ENCODE data around the gene TPCN2. TPM values are rescaled to one million over a fixed set of nuclear protein-coding genes. Genes with fewer than 3 reads are reported as not detected.

Gene TPCN2
- total and polyA plus RNA-seq, 9 of the 15 experiments (the other 6 are each of a cell fraction or from before 2014, with no cell fraction given): 0.66 to 10.2 (median 4.6) TPM

DNA sequence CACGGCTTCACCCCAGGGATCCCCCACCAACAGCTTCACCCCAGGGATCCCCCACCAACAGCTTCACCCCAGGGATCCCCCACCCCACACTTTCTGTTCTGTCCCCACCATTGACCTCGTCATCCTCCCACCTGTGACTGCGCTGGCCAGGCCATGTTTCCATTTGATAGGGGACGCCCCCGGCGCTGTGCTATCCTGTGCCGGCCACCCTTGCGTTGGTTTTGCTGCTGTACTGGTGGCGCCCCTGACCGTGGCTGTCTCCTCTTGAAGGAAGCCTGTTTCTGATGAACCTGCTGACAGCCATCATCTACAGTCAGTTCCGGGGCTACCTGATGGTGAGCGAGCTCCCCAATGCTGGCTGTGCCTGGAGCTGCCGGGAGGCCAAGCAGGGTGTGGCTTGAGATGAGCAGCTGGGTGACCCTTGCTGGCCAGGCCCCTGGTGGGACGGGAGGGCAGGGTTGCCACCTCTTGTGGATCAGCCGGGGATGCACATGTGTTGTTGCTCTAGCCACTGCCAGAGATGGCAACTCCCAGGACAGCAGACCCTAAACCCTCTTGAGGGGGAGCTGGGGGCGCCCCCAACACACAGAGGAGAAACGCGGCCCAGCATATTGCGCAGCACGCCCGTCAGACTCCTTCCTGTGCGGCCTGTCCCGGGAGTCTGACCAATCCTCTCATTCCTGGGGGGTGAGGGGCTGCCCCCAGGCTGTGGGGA is 22.5 kb downstream of the TPCN2 start:
- no TSS peak for BruUV-seq (replicated peaks)
- Histone ChIP-seq H3K9ac (ENCODE audit: insufficient read depth in 1 of 2, low read depth in 2 of 2, low read length in 2 of 2) (no peak overlapping the region), H3K4me2 (ENCODE audit: insufficient read depth, low read length) (no peak overlapping the region), H3K36me3 (ENCODE audit: control insufficient read depth, insufficient read depth, low read length) (no peaks in the 10 kb centered on the region), H2AFZ (ENCODE audit: low read depth, low read length) (no peak overlapping the region), H3K27ac (ENCODE audit: extremely low read depth, low read depth, low read length) (no peak overlapping the region), H3K4me3 (no peak overlapping the region), H4K20me1 (replicated peaks; ENCODE audit: control insufficient read depth, insufficient read depth, low read length) (peaks cover 25% of the 10 kb centered on the region), H3K27me3 (ENCODE audit: control insufficient read depth in 2 of 2, insufficient read depth in 2 of 2, low read length in 2 of 2) (no peaks in the 10 kb centered on the region), H3K9me3 (replicated peaks; ENCODE audit: control insufficient read depth, insufficient read depth, low read depth, low read length) (no peaks in the 10 kb centered on the region), H3K79me2 (ENCODE audit: control insufficient read depth, insufficient read depth, low read length) (no peaks in the 10 kb centered on the region), H3K4me1 (replicated peaks in 1 of 2; ENCODE audit: control insufficient read depth in 2 of 2, insufficient read depth in 2 of 2, low read length in 2 of 2) (peaks cover 28 to 63% of the 10 kb centered on the region in 2 experiments; a peak in 4 of 5 replicates), H3K9me1 (ENCODE audit: control insufficient read depth, insufficient read depth, low read length) (peaks cover 3% of the 10 kb centered on the region)
- in situ Hi-C loops (cut with MboI): no loop called here
- ChIA-PET POLR2A (no interaction called here), CTCF (ENCODE audit: low intra/inter-chr PET ratio) (no interaction called here)
- ATAC-seq (no peak), FAIRE-seq (no peak), DNase-seq (ENCODE audit: extremely low read depth in 1 of 4, low spot score in 3 of 4) (no peak)
- intact Hi-C loops (cut with micrococcal nuclease): no loop called here
- WGBS (ENCODE audit: insufficient coverage, low coverage, missing lambda C conversion rate): 86% methylated on average over 16 of the region's 23 CpGs
- TF ChIP-seq, protein P1, sequence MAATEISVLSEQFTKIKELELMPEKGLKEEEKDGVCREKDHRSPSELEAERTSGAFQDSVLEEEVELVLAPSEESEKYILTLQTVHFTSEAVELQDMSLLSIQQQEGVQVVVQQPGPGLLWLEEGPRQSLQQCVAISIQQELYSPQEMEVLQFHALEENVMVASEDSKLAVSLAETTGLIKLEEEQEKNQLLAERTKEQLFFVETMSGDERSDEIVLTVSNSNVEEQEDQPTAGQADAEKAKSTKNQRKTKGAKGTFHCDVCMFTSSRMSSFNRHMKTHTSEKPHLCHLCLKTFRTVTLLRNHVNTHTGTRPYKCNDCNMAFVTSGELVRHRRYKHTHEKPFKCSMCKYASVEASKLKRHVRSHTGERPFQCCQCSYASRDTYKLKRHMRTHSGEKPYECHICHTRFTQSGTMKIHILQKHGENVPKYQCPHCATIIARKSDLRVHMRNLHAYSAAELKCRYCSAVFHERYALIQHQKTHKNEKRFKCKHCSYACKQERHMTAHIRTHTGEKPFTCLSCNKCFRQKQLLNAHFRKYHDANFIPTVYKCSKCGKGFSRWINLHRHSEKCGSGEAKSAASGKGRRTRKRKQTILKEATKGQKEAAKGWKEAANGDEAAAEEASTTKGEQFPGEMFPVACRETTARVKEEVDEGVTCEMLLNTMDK (IDR thresholded peaks at IDR 0.05; ENCODE audit: borderline replicate concordance, insufficient read depth, low read depth, low read length, poor library complexity, severe bottlenecking): no peak
- TF ChIP-seq ZNF274 (IDR thresholded peaks at IDR 0.05; ENCODE audit: borderline replicate concordance, low read depth, low read length) (no peak), HEY1 (CRISPR knock-in tag; IDR thresholded peaks at IDR 0.05; ENCODE audit: borderline replicate concordance) (no peak), GATAD2A (IDR thresholded peaks at IDR 0.05) (no peak), ZNF668 (CRISPR knock-in tag; IDR thresholded peaks at IDR 0.05) (no peak), SIRT6 (IDR thresholded peaks at IDR 0.05; ENCODE audit: low read depth, low read length) (no peak), ZNF561 (CRISPR knock-in tag; conservative IDR thresholded peaks at IDR 0.05) (no peak), NR2C2 (CRISPR knock-in tag; IDR thresholded peaks at IDR 0.05) (no peak), NR2C2 (tag; IDR thresholded peaks at IDR 0.05) (no peak), RBM17 (IDR thresholded peaks at IDR 0.05; ENCODE audit: borderline replicate concordance, low read depth, low read length) (no peak), KDM5B (IDR thresholded peaks at IDR 0.05; ENCODE audit: insufficient replicate concordance, low read depth, low read length) (no peak), TRIM24 (IDR thresholded peaks at IDR 0.05) (no peak), SRSF7 (optimal IDR thresholded peaks at IDR 0.05; ENCODE audit: low read depth, low read length) (no peak), HNRNPH1 (optimal IDR thresholded peaks at IDR 0.05; ENCODE audit: low read depth, low read length) (no peak)
- TF ChIP-seq, protein P2, sequence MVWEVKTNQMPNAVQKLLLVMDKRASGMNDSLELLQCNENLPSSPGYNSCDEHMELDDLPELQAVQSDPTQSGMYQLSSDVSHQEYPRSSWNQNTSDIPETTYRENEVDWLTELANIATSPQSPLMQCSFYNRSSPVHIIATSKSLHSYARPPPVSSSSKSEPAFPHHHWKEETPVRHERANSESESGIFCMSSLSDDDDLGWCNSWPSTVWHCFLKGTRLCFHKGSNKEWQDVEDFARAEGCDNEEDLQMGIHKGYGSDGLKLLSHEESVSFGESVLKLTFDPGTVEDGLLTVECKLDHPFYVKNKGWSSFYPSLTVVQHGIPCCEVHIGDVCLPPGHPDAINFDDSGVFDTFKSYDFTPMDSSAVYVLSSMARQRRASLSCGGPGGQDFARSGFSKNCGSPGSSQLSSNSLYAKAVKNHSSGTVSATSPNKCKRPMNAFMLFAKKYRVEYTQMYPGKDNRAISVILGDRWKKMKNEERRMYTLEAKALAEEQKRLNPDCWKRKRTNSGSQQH (CRISPR knock-in tag; IDR thresholded peaks at IDR 0.05): no peak
- TF ChIP-seq, protein P3, sequence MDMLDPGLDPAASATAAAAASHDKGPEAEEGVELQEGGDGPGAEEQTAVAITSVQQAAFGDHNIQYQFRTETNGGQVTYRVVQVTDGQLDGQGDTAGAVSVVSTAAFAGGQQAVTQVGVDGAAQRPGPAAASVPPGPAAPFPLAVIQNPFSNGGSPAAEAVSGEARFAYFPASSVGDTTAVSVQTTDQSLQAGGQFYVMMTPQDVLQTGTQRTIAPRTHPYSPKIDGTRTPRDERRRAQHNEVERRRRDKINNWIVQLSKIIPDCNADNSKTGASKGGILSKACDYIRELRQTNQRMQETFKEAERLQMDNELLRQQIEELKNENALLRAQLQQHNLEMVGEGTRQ (CRISPR knock-in tag; IDR thresholded peaks at IDR 0.05): no peak
- TF ChIP-seq, protein P4, sequence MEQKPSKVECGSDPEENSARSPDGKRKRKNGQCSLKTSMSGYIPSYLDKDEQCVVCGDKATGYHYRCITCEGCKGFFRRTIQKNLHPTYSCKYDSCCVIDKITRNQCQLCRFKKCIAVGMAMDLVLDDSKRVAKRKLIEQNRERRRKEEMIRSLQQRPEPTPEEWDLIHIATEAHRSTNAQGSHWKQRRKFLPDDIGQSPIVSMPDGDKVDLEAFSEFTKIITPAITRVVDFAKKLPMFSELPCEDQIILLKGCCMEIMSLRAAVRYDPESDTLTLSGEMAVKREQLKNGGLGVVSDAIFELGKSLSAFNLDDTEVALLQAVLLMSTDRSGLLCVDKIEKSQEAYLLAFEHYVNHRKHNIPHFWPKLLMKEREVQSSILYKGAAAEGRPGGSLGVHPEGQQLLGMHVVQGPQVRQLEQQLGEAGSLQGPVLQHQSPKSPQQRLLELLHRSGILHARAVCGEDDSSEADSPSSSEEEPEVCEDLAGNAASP (IDR thresholded peaks at IDR 0.05): no peak

Data from K562 (cell line).